Measurements from ENCODE around the gene SPATS2L.

SPATS2L gene

GRCh38 chr2:200417366-200417765 is 110.9 kb downstream of the SPATS2L start:
- Histone ChIP-seq H3K4me1 (ENCODE audit: control insufficient read depth in 5 of 5, insufficient read depth in 5 of 5, low read length in 5 of 5) (no peaks in the 10 kb centered on the region), H3K27me3 (ENCODE audit: control insufficient read depth in 5 of 5, insufficient read depth in 4 of 5, low read length in 5 of 5) (no peaks in the 10 kb centered on the region), H3K9me3 (ENCODE audit: control insufficient read depth in 5 of 5, low read length in 5 of 5) (no peaks in the 10 kb centered on the region), H3K4me3 (ENCODE audit: low read depth in 1 of 5, low read length in 5 of 5) (no peak overlapping the region), H3K9ac (ENCODE audit: low read length in 5 of 5) (no peak overlapping the region), H3K36me3 (ENCODE audit: control insufficient read depth in 5 of 5, insufficient read depth in 5 of 5, low read length in 5 of 5) (peaks cover 33 to 41% (median 38%) of the 10 kb centered on the region in 5 donors), H3K27ac (ENCODE audit: low read depth, low read length) (no peak overlapping the region)

DNA sequence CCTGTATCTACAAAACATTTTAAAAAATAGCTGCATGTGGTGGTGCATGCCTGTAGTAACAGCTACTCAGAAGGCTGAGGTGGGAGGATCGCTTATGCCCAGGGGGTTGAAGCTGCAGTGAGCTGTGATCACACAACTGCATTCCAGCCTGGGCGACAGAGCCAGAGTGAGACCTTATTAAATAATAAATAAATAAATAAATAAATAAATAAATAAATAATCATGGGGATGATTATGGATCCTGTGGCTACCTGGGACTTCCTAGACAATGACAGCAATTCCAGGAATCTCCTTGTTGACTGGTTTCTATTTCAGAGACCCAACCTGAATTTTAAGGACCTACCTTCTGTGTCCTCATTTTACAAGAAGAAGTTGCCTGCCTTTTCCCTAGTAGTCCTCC is 111.9 kb downstream of the SPATS2L start:
- Histone ChIP-seq H3K27me3 (ENCODE audit: control insufficient read depth in 5 of 5, insufficient read depth in 4 of 5, low read length in 5 of 5) (no peaks in the 10 kb centered on the region), H3K4me3 (ENCODE audit: low read depth in 1 of 5, low read length in 5 of 5) (no peak overlapping the region), H3K9me3 (ENCODE audit: control insufficient read depth in 5 of 5, low read length in 5 of 5) (no peaks in the 10 kb centered on the region), H3K9ac (ENCODE audit: low read length in 5 of 5) (no peak overlapping the region), H3K4me1 (ENCODE audit: control insufficient read depth in 5 of 5, insufficient read depth in 5 of 5, low read length in 5 of 5) (no peaks in the 10 kb centered on the region), H3K27ac (ENCODE audit: low read depth, low read length) (no peak overlapping the region), H3K36me3 (ENCODE audit: control insufficient read depth in 5 of 5, insufficient read depth in 5 of 5, low read length in 5 of 5) (peaks cover 33 to 47% (median 44%) of the 10 kb centered on the region in 5 donors)

GRCh38 chr2:200419325-200419724 is 112.8 kb downstream of the SPATS2L start:
- Histone ChIP-seq H3K9me3 (ENCODE audit: control insufficient read depth in 5 of 5, low read length in 5 of 5) (no peaks in the 10 kb centered on the region), H3K27me3 (ENCODE audit: control insufficient read depth in 5 of 5, insufficient read depth in 4 of 5, low read length in 5 of 5) (no peaks in the 10 kb centered on the region), H3K36me3 (ENCODE audit: control insufficient read depth in 5 of 5, insufficient read depth in 5 of 5, low read length in 5 of 5) (peaks cover 31 to 50% (median 44%) of the 10 kb centered on the region in 5 donors), H3K27ac (ENCODE audit: low read depth, low read length) (no peak overlapping the region), H3K9ac (ENCODE audit: low read length in 5 of 5) (no peak overlapping the region), H3K4me1 (ENCODE audit: control insufficient read depth in 5 of 5, insufficient read depth in 5 of 5, low read length in 5 of 5) (no peaks in the 10 kb centered on the region), H3K4me3 (ENCODE audit: low read depth in 1 of 5, low read length in 5 of 5) (no peak overlapping the region)

DNA sequence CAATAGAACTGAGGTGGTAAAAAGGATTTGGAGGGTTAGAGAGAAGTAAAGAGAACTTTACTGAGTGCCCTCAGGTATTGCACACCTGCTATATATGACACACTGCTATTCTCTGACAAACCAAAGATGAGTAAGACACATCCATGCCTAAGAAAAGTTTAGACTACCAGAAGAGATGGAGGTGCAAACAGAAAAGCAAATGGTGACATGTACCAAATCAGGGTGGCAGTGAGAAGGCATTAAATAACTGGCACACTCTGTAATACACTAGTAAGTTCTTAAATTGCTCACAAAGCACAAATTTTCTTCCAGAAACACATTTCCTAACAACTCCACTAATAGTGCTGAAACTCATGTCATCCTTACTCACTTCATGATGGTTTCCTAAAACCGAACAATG is 114.8 kb downstream of the SPATS2L start:
- H3K9me3 ChIP-seq (ENCODE audit: control insufficient read depth in 5 of 5, low read length in 5 of 5): no peaks in the 10 kb centered on the region

DNA sequence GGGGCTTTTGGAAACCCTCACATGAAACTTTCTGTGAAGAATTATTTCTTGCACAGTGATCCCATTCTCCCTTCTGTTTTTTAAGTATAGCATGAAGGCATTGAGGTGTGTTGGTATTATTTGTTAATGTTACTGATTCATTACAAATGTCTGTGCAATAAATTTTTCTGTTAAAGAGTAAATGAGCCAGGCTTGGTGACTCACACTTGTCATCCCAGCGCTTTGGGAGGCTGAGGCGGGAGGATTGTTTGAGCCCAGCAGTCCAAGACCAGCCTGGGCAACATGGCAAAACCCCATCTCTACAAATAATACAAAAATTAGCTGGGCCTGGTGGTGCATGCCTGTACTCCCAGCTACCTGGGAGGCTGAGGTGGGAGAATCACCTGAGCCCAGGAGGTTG is 115.6 kb downstream of the SPATS2L start:
- Histone ChIP-seq H3K4me1 (ENCODE audit: control insufficient read depth in 5 of 5, insufficient read depth in 5 of 5, low read length in 5 of 5) (no peaks in the 10 kb centered on the region), H3K36me3 (ENCODE audit: control insufficient read depth in 5 of 5, insufficient read depth in 5 of 5, low read length in 5 of 5) (peaks cover 27 to 51% (median 42%) of the 10 kb centered on the region in 5 donors), H3K9me3 (ENCODE audit: control insufficient read depth in 5 of 5, low read length in 5 of 5) (no peaks in the 10 kb centered on the region), H3K9ac (ENCODE audit: low read length in 5 of 5) (no peak overlapping the region), H3K27ac (ENCODE audit: low read depth, low read length) (no peak overlapping the region), H3K4me3 (ENCODE audit: low read depth in 1 of 5, low read length in 5 of 5) (no peak overlapping the region), H3K27me3 (ENCODE audit: control insufficient read depth in 5 of 5, insufficient read depth in 4 of 5, low read length in 5 of 5) (no peaks in the 10 kb centered on the region)

More for the DNA sequence above, 114.8 kb downstream of the SPATS2L start:
- no peak overlapping the region for H3K27ac ChIP-seq (ENCODE audit: low read depth, low read length)
- no peak overlapping the region for H3K4me3 ChIP-seq (ENCODE audit: low read depth in 1 of 5, low read length in 5 of 5)
- no peaks in the 10 kb centered on the region for H3K4me1 ChIP-seq (ENCODE audit: control insufficient read depth in 5 of 5, insufficient read depth in 5 of 5, low read length in 5 of 5)
- H3K9ac ChIP-seq (ENCODE audit: low read length in 5 of 5): no peak overlapping the region
- no peaks in the 10 kb centered on the region for H3K27me3 ChIP-seq (ENCODE audit: control insufficient read depth in 5 of 5, insufficient read depth in 4 of 5, low read length in 5 of 5)
- H3K36me3 ChIP-seq (ENCODE audit: control insufficient read depth in 5 of 5, insufficient read depth in 5 of 5, low read length in 5 of 5): peaks cover 34 to 55% (median 46%) of the 10 kb centered on the region in 5 donors

DNA sequence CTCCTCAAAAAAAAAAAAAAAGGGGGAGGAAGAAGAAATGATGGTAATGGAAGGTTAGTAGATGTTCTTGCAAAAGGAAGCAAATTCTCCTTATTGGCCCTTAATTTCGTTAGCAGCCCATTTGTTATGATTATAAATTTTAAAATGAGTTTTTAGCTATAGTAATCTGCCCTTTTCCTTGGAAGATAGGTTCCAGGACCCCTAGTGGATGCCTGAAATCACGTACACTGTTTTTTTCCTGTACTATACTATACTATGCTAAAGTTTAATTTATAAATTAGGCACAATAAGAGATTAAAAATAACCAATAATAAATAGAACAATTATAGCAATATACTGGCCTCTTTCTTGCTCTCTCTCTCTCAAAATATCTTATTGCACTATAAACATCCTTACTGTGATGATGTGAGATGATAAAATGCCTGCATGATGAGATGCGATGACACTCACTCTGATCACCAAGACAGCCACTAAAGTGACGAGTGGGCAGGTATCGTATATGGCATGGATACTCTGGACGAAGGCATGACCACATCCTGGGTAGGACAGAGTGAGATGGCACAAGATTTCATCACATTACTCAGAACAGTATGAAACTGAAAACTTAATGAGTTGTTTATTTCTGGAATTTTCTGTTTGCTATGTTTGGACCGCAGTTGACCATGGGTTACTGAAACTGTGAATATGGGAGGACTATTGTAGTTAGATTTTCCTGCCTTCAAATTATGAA is 116.2 kb downstream of the SPATS2L start:
- Histone ChIP-seq H3K9ac (ENCODE audit: low read length in 5 of 5) (no peak overlapping the region), H3K4me1 (ENCODE audit: control insufficient read depth in 5 of 5, insufficient read depth in 5 of 5, low read length in 5 of 5) (no peaks in the 10 kb centered on the region), H3K4me3 (ENCODE audit: low read depth in 1 of 5, low read length in 5 of 5) (no peak overlapping the region), H3K27ac (ENCODE audit: low read depth, low read length) (no peak overlapping the region), H3K9me3 (ENCODE audit: control insufficient read depth in 5 of 5, low read length in 5 of 5) (no peaks in the 10 kb centered on the region), H3K36me3 (ENCODE audit: control insufficient read depth in 5 of 5, insufficient read depth in 5 of 5, low read length in 5 of 5) (peaks cover 27 to 46% (median 37%) of the 10 kb centered on the region in 5 donors), H3K27me3 (ENCODE audit: control insufficient read depth in 5 of 5, insufficient read depth in 4 of 5, low read length in 5 of 5) (no peaks in the 10 kb centered on the region)

DNA sequence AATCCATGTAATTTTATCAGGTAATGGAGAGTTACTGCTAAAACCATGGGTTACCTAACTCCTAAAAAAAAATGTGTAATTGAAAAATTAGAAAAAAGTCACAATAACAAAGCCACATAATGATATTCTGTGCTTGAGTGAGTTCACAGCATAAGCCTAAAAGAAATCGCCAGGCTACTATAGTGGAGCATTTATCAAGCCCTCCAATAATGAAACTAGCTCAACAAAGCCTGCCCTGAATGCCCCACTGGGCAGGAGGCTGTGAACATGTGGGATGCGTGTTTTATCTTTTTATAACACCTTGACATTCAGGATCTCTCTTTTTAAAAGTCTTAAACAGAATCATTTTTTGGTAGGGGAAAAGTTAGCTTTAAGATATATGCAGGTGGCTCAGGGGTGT is 117.0 kb downstream of the SPATS2L start:
- Histone ChIP-seq H3K36me3 (ENCODE audit: control insufficient read depth in 5 of 5, insufficient read depth in 5 of 5, low read length in 5 of 5) (peaks cover 33 to 53% (median 36%) of the 10 kb centered on the region in 5 donors), H3K9me3 (ENCODE audit: control insufficient read depth in 5 of 5, low read length in 5 of 5) (no peaks in the 10 kb centered on the region), H3K27ac (ENCODE audit: low read depth, low read length) (no peak overlapping the region), H3K4me1 (ENCODE audit: control insufficient read depth in 5 of 5, insufficient read depth in 5 of 5, low read length in 5 of 5) (no peaks in the 10 kb centered on the region), H3K4me3 (ENCODE audit: low read depth in 1 of 5, low read length in 5 of 5) (no peak overlapping the region), H3K9ac (ENCODE audit: low read length in 5 of 5) (no peak overlapping the region), H3K27me3 (ENCODE audit: control insufficient read depth in 5 of 5, insufficient read depth in 4 of 5, low read length in 5 of 5) (no peaks in the 10 kb centered on the region)

- H3K4me1 ChIP-seq (ENCODE audit: control insufficient read depth in 5 of 5, insufficient read depth in 5 of 5, low read length in 5 of 5): no peaks in the 10 kb centered on the region
- H3K4me3 ChIP-seq (ENCODE audit: low read depth in 1 of 5, low read length in 5 of 5): no peak overlapping the region
- H3K27me3 ChIP-seq (ENCODE audit: control insufficient read depth in 5 of 5, insufficient read depth in 4 of 5, low read length in 5 of 5): no peaks in the 10 kb centered on the region
- H3K27ac ChIP-seq (ENCODE audit: low read depth, low read length): no peak overlapping the region
- peaks cover 21 to 55% (median 30%) of the 10 kb centered on the region in 5 donors for H3K36me3 ChIP-seq (ENCODE audit: control insufficient read depth in 5 of 5, insufficient read depth in 5 of 5, low read length in 5 of 5)
- H3K9me3 ChIP-seq (ENCODE audit: control insufficient read depth in 5 of 5, low read length in 5 of 5): no peaks in the 10 kb centered on the region
- no peak overlapping the region for H3K9ac ChIP-seq (ENCODE audit: low read length in 5 of 5)
Measured at GRCh38 chr2:200425026-200425821, 118.7 kb downstream of the SPATS2L start.

GRCh38 chr2:200426754-200427153 is 120.3 kb downstream of the SPATS2L start:
- Histone ChIP-seq H3K9ac (ENCODE audit: low read length in 5 of 5) (no peak overlapping the region), H3K4me1 (ENCODE audit: control insufficient read depth in 5 of 5, insufficient read depth in 5 of 5, low read length in 5 of 5) (no peaks in the 10 kb centered on the region), H3K9me3 (ENCODE audit: control insufficient read depth in 5 of 5, low read length in 5 of 5) (no peaks in the 10 kb centered on the region), H3K27ac (ENCODE audit: low read depth, low read length) (no peak overlapping the region), H3K36me3 (ENCODE audit: control insufficient read depth in 5 of 5, insufficient read depth in 5 of 5, low read length in 5 of 5) (peaks cover 12 to 43% (median 17%) of the 10 kb centered on the region in 5 donors), H3K27me3 (ENCODE audit: control insufficient read depth in 5 of 5, insufficient read depth in 4 of 5, low read length in 5 of 5) (no peaks in the 10 kb centered on the region), H3K4me3 (ENCODE audit: low read depth in 1 of 5, low read length in 5 of 5) (no peak overlapping the region)

- Histone ChIP-seq H3K4me3 (ENCODE audit: low read depth in 1 of 5, low read length in 5 of 5) (no peak overlapping the region), H3K36me3 (ENCODE audit: control insufficient read depth in 5 of 5, insufficient read depth in 5 of 5, low read length in 5 of 5) (peaks cover 3 to 24% (median 8%) of the 10 kb centered on the region in 5 donors), H3K9ac (ENCODE audit: low read length in 5 of 5) (no peak overlapping the region), H3K27me3 (ENCODE audit: control insufficient read depth in 5 of 5, insufficient read depth in 4 of 5, low read length in 5 of 5) (no peaks in the 10 kb centered on the region), H3K4me1 (ENCODE audit: control insufficient read depth in 5 of 5, insufficient read depth in 5 of 5, low read length in 5 of 5) (no peaks in the 10 kb centered on the region), H3K27ac (ENCODE audit: low read depth, low read length) (no peak overlapping the region), H3K9me3 (ENCODE audit: control insufficient read depth in 5 of 5, low read length in 5 of 5) (no peaks in the 10 kb centered on the region)
Measured at GRCh38 chr2:200428961-200429665, 122.6 kb downstream of the SPATS2L start.
